ENCODE measurements around the gene LFNG.

Gene LFNG

DNA sequence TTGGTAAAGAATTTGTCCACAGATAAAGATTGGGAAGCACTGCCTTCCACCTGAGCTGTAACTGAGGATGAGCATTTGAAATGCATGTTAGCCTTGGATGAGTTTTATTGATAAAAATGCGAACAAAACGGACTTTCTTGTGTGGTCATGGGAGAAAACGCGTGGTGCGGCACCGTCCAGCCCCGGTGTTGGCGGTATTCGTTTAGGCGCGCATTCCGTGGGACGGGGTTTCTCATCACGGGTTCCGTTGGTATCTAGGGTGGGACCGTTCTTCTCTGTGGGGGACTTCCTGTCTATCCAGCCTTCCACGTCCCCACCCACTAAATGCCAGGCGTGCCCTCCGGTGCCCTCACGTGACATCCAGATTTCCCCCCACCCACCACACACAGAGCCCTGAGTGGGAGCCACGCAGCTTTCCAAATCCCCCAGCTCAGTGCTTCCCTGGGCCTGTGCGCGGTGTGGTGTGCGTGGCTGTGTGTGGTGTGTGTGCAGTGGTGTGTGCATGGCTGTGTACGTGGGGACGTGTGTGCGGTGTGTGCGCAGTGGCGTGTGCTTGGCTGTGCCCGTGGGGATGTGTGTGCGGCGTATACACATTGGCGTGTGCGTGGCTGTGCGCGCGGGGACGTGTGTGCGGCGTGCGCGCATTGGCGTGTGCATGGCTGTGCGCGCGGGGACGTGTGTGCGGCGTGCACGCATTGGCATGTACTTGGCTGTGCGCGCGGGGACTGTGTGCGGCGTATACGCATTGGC lies 57.3 kb downstream of the LFNG start:
- peaks cover 1% of the 10 kb centered on the region for H3K79me1 ChIP-seq (ENCODE audit: low read depth, low read length)
- H2BK15ac ChIP-seq (ENCODE audit: low read length): no peak overlapping the region
- no peak overlapping the region for H2AFZ ChIP-seq (ENCODE audit: low read length)
- no peak for DNase-seq (ENCODE audit: low spot score)
- no peaks in the 10 kb centered on the region for H3K9me3 ChIP-seq (replicated peaks in 1 of 2; ENCODE audit: control insufficient read depth in 2 of 2, insufficient read depth in 1 of 2, low read depth in 1 of 2, low read length in 2 of 2)
- no peak overlapping the region for H3K27ac ChIP-seq (replicated peaks; ENCODE audit: low read length)
- H3K14ac ChIP-seq (ENCODE audit: low read length): no peak overlapping the region
- H3K4me1 ChIP-seq (ENCODE audit: control insufficient read depth in 2 of 2, insufficient read depth in 1 of 2, low read depth in 1 of 2, low read length in 2 of 2): peaks cover 0 to 11% of the 10 kb centered on the region in 2 donors
- no peak overlapping the region for H2AK5ac ChIP-seq (ENCODE audit: low read depth, low read length)
- H3K36me3 ChIP-seq (replicated peaks in 1 of 2; ENCODE audit: control insufficient read depth in 2 of 2, insufficient read depth in 2 of 2, low read length in 2 of 2): peaks cover 5 to 36% of the 10 kb centered on the region in 2 donors
- no CpG with 5 or more reads among the region's 56 CpGs for WGBS, 2 donors (ENCODE audit: extremely low coverage in 2 of 2, insufficient read length in 2 of 2, insufficient replicate concordance in 1 of 2)
- peak overlapping the region; percentile 72 for H3K18ac ChIP-seq (ENCODE audit: low read length)
- no peak overlapping the region for H3K9ac ChIP-seq (ENCODE audit: low read depth, low read length, poor library complexity)
- peak overlapping the region; percentile 87 for H3K23ac ChIP-seq (ENCODE audit: low read depth, low read length, poor library complexity)
- no peak overlapping the region for H4K91ac ChIP-seq (ENCODE audit: low read depth, low read length, poor library complexity)
- H2BK120ac ChIP-seq (ENCODE audit: low read depth, low read length): no peak overlapping the region
- H2BK12ac ChIP-seq (ENCODE audit: low read length): peak overlapping the region; percentile 67
- H3K27me3 ChIP-seq (ENCODE audit: control insufficient read depth in 3 of 3, insufficient read depth in 3 of 3, low read depth in 1 of 3, low read length in 3 of 3): no peaks in the 10 kb centered on the region
- no peak overlapping the region for H4K8ac ChIP-seq (ENCODE audit: low read depth, low read length)
- peak overlapping the region in 1 of 2 donors; percentile 66 for H3K4me3 ChIP-seq (ENCODE audit: low read length in 2 of 2)
- no peak overlapping the region for H3K4me2 ChIP-seq (ENCODE audit: insufficient read depth, low read length, poor library complexity, severe bottlenecking)
- H3K4ac ChIP-seq (ENCODE audit: low read length): no peak overlapping the region
- H2BK5ac ChIP-seq (ENCODE audit: low read length): no peak overlapping the region

Small RNAs within 50 kb of the gene (small RNA-seq; reads per million reads assigned to genes)
- gene MIR4648 (ENCODE audit: insufficient read depth): 9.1 reads per million, percentile 52 among the genes with 10 or more reads in this experiment
